Thymus (tissue), 11 donors: Measurements from ENCODE around the gene TMEM209. TPM values are rescaled to one million over a fixed set of nuclear protein-coding genes. Genes with fewer than 3 reads are reported as not detected.

Experiments
- DNase-seq, 9 donors: peaks; one replicate each; pipeline ENCODE4 v3.0.0-alpha.2; 2013; ENCODE audit warnings: low spot score in 9 of 9, low read depth in 6 of 9, missing footprints in 1 of 9
- H3K27ac ChIP-seq, 2 donors: one replicate each; pipeline ENCODE4 v1.5.1; 2013; ENCODE audit warnings: control low read depth in 1 of 2, low read depth in 1 of 2, low read length in 1 of 2, mild to moderate bottlenecking in 1 of 2, moderate library complexity in 1 of 2
- H3K27me3 ChIP-seq, 2 donors: one replicate each; pipeline ENCODE4 v1.5.1; 2013; ENCODE audit warnings: low read length in 1 of 2; ENCODE audit not compliant: control insufficient read depth in 2 of 2, insufficient read depth in 1 of 2
- H3K36me3 ChIP-seq, 2 donors: one replicate each; pipeline ENCODE4 v1.5.1; 2013; ENCODE audit warnings: low read length in 1 of 2, mild to moderate bottlenecking in 1 of 2, moderate library complexity in 1 of 2; ENCODE audit not compliant: control insufficient read depth in 2 of 2, insufficient read depth in 2 of 2
- H3K4me1 ChIP-seq, 2 donors: one replicate each; pipeline ENCODE4 v1.5.1; 2013; ENCODE audit warnings: low read length in 2 of 2; ENCODE audit not compliant: control insufficient read depth in 2 of 2, insufficient read depth in 2 of 2
- H3K4me3 ChIP-seq, 2 donors: one replicate each; pipeline ENCODE4 v1.5.1; 2013; ENCODE audit warnings: low read length in 2 of 2, control low read depth in 1 of 2, mild to moderate bottlenecking in 1 of 2
- H3K9me3 ChIP-seq, 2 donors: one replicate each; pipeline ENCODE4 v1.5.1; 2013; ENCODE audit warnings: low read length in 1 of 2, mild to moderate bottlenecking in 1 of 2; ENCODE audit not compliant: control insufficient read depth in 2 of 2, insufficient read depth in 1 of 2
- WGBS: extraction: QIAGEN DNeasy Blood & Tissue Kit; methylation state at CpG from one replicate; pipeline ENCODE4 v1.1.7; 2013; 5-methylcytosine and 5-hydroxymethylcytosine counted together
- polyA plus RNA-seq: library from polyadenylated mRNA; stranded (reverse); fragments of 200-250 nt; gene quantifications from one replicate; pipeline ENCODE4 v1.2.3, GENCODE V29; 2013
- total RNA-seq: library from RNA; stranded (reverse); fragments of 120-200 nt; gene quantifications from one replicate; pipeline ENCODE4 v1.2.4, GENCODE V29; 2013
- donor health status: healthy.

The TMEM209 gene
- total and polyA plus RNA-seq, 2 donors, result 13.4 to 15.5 TPM

GRCh38 chr7:130208516-130208915 is 3.3 kb upstream of the TMEM209 start:
- H3K36me3 ChIP-seq, result peaks cover 0 to 4% of the 10 kb centered on the region in 2 donors
- no peak for DNase-seq
- no peaks in the 10 kb centered on the region for H3K27me3 ChIP-seq
- H3K9me3 ChIP-seq, result peaks cover 0 to 1% of the 10 kb centered on the region in 2 donors
- 95% methylated on average over 2 of the region's 2 CpGs for WGBS
- H3K4me1 ChIP-seq, result peaks cover 5 to 8% of the 10 kb centered on the region in 2 donors
- H3K27ac ChIP-seq, result no peak overlapping the region
- no peak overlapping the region for H3K4me3 ChIP-seq

DNA sequence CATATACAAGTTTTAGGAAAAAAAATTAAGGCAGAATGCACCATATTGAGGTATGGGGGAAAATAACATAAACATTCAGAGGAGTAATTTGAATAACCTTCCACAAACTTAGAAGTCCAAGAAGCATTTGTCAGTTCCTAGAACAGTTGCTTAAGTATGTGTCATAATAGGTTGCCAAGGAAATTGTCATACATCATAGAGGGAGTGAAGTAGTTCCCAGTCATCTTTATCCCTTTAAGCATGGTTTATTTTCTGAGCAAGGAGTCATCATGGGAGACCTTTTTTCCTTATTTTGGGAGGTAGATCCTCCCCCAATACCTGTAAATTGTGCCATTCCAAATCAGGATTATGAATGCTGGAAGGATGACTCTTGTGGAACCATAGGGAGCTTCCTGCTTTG is 2.4 kb upstream of the TMEM209 start, which contains the start of gene SSMEM1:
Gene SSMEM1 (plus strand): TSS at position 219 of the 400 bp plus-strand sequence. CDS start 51 bp downstream, at position 270.
- Histone ChIP-seq H3K27me3 (no peaks in the 10 kb centered on the region), H3K9me3 (peaks cover 0 to 1% of the 10 kb centered on the region in 2 donors), H3K4me1 (peaks cover 5 to 8% of the 10 kb centered on the region in 2 donors), H3K4me3 (no peak within 1 kb of the TSS), H3K27ac (no peak within 1 kb of the TSS), H3K36me3 (peaks cover 0 to 7% of the 10 kb centered on the region in 2 donors)
- no peak for DNase-seq

- H3K27ac ChIP-seq, result no peak overlapping the region
- no peak overlapping the region for H3K4me3 ChIP-seq
- peaks cover 0 to 12% of the 10 kb centered on the region in 2 donors for H3K36me3 ChIP-seq
- 98% methylated on average over 5 of the region's 5 CpGs for WGBS
- no peaks in the 10 kb centered on the region for H3K27me3 ChIP-seq
- no peak for DNase-seq
- peaks cover 0 to 1% of the 10 kb centered on the region in 2 donors for H3K9me3 ChIP-seq
- peaks cover 5 to 8% of the 10 kb centered on the region in 2 donors for H3K4me1 ChIP-seq
These were observed 1.8 kb upstream of the TMEM209 start for GRCh38 chr7:130207033-130207432.

DNA sequence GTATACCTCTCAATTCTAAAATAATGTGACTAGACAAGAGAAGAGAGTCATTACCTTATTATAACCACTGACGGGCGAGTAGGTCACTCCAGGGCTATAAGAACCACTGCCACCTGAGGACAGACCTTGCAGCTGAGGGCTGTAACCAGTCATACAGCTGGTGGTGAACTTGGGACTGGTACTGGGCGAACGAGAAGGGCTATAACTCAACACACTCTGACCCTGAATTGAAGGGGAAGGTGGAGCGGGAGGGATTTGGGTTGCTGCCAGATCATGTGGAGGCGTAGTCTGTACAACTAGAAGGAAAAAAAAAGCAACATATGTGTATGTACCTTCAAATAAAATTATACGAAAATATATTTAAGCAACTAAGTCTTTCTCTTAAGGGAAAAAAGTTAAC is 3.4 kb downstream of the TMEM209 start:
- Histone ChIP-seq H3K4me3 (no peak overlapping the region), H3K36me3 (peaks cover 4 to 44% of the 10 kb centered on the region in 2 donors), H3K9me3 (peaks cover 0 to 1% of the 10 kb centered on the region in 2 donors), H3K27ac (no peak overlapping the region), H3K4me1 (peaks cover 5 to 8% of the 10 kb centered on the region in 2 donors), H3K27me3 (no peaks in the 10 kb centered on the region)
- WGBS, result 98% methylated on average over 7 of the region's 7 CpGs
- DNase-seq, result no peak

- DNase-seq, result no peak
- Histone ChIP-seq H3K4me1 (no peaks in the 10 kb centered on the region), H3K36me3 (peaks cover 8 to 46% of the 10 kb centered on the region in 2 donors), H3K27me3 (no peaks in the 10 kb centered on the region), H3K9me3 (no peaks in the 10 kb centered on the region), H3K27ac (no peak overlapping the region), H3K4me3 (no peak overlapping the region)
- WGBS, result 49% methylated on average over 2 of the region's 2 CpGs
These were observed 8.1 kb downstream of the TMEM209 start for GRCh38 chr7:130197094-130197493.

GRCh38 chr7:130196476-130196875 is 8.7 kb downstream of the TMEM209 start:
- Histone ChIP-seq H3K4me1 (no peaks in the 10 kb centered on the region), H3K27ac (no peak overlapping the region), H3K36me3 (peaks cover 6 to 43% of the 10 kb centered on the region in 2 donors), H3K4me3 (no peak overlapping the region), H3K9me3 (no peaks in the 10 kb centered on the region), H3K27me3 (no peaks in the 10 kb centered on the region)
- 99% methylated on average over 2 of the region's 2 CpGs for WGBS
- DNase-seq, result no peak

DNA sequence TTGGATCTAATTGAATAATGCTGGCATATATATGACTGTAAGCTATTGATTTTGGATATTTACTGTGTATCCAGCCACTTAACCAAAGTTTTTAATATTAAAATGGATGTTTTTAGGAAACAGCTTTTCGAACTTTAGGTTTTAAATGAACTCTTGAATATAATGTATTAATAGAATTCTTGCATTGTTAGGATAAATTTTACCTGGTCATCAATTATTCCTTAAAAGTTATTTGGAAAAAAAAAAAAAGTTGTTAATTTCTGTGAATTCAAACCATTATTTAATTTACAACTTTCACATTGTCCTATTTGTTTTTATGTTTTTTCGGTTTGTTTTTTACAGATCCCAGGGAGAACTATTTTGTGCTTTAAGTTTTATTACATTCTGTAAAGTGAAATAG is 9.8 kb downstream of the TMEM209 start:
- Histone ChIP-seq H3K27me3 (no peaks in the 10 kb centered on the region), H3K27ac (no peak overlapping the region), H3K36me3 (peaks cover 9 to 37% of the 10 kb centered on the region in 2 donors), H3K9me3 (no peaks in the 10 kb centered on the region), H3K4me3 (no peak overlapping the region), H3K4me1 (no peaks in the 10 kb centered on the region)
- 97% methylated on average over 2 of the region's 2 CpGs for WGBS
- no peak for DNase-seq

DNA sequence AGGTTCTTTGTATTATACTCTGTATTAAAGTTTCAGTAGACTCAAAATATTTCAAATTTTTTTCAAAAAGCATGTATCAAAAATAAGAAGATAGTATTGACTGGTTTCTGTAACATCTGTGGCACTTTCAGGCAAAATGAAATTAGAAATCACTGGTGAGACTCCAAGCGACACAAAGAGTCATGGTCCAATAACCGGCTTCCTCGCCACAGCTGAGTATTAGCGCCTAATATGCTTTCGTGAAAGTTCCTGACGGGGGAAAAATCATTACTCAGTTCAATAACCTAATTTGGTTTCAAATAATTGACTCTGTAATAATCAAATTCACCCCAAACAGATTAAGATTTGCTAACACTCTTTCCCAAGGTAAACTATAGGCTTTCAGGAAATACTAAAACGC is 13.4 kb downstream of the TMEM209 start:
- no peaks in the 10 kb centered on the region for H3K9me3 ChIP-seq
- no peak overlapping the region for H3K27ac ChIP-seq
- DNase-seq, result no peak
- 98% methylated on average over 7 of the region's 7 CpGs for WGBS
- H3K4me1 ChIP-seq, result no peaks in the 10 kb centered on the region
- no peak overlapping the region for H3K4me3 ChIP-seq
- peaks cover 17 to 28% of the 10 kb centered on the region in 2 donors for H3K36me3 ChIP-seq
- H3K27me3 ChIP-seq, result no peaks in the 10 kb centered on the region

DNA sequence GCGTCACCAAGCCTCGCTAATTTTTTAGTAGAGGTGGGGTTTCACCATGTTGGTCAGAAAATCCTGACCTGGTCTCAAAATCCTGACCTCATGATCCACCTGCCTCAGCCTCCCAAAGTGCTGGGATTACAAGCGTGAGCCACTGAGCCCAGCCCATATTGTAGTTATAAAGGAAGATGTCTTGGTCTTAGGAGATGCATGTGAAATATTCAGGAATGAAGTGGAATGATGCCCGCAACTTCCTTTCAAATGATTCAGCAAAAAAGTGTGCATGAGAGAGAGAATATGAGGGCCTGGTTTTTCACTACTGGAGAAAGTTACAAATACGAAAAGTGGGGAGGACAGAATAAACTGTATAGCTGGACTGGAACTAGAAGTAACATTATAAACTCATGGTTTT is 15.9 kb downstream of the TMEM209 start:
- H3K27me3 ChIP-seq, result no peaks in the 10 kb centered on the region

More for the DNA sequence above, 15.9 kb downstream of the TMEM209 start:
- WGBS, result 98% methylated on average over 5 of the region's 5 CpGs
- H3K27ac ChIP-seq, result no peak overlapping the region
- H3K4me1 ChIP-seq, result no peaks in the 10 kb centered on the region
- peaks cover 14 to 30% of the 10 kb centered on the region in 2 donors for H3K36me3 ChIP-seq
- DNase-seq, result no peak
- H3K4me3 ChIP-seq, result no peak overlapping the region
- no peaks in the 10 kb centered on the region for H3K9me3 ChIP-seq
